ENCODE measurements around the gene CES5A. TPM values are rescaled to one million over a fixed set of nuclear protein-coding genes. Genes with fewer than 3 reads are reported as not detected.

The CES5A gene
- total and polyA plus RNA-seq, 2 of the 8 experiments (the other 6 are each of a cell fraction or from before 2014, with no cell fraction given): not detected

- TF ChIP-seq SIRT6 (IDR thresholded peaks at IDR 0.05; ENCODE audit: low read length): no peak
- no peak for TF ChIP-seq RNF2 (IDR thresholded peaks at IDR 0.05; ENCODE audit: borderline replicate concordance, low read depth, low read length, missing control alignments, poor library complexity, severe bottlenecking)
- no peak for TF ChIP-seq JUN (IDR thresholded peaks at IDR 0.05; ENCODE audit: low read depth, low read length)
- no peak for TF ChIP-seq CEBPB (IDR thresholded peaks at IDR 0.05; ENCODE audit: low read depth, low read length)
- no peak for TF ChIP-seq SP1 (IDR thresholded peaks at IDR 0.05; ENCODE audit: low read depth, low read length)
- TF ChIP-seq CHD1 (IDR thresholded peaks at IDR 0.05; ENCODE audit: low read depth, low read length): no peak
- no peak overlapping the region for H2BK15ac ChIP-seq (ENCODE audit: low read length)
- H3K23me2 ChIP-seq (ENCODE audit: low read depth, low read length): no peaks in the 10 kb centered on the region; the same call in 1 of the 2 replicates
- H2BK12ac ChIP-seq (ENCODE audit: low read depth, low read length): no peak overlapping the region
- H3K4me3 ChIP-seq (ENCODE audit: extremely low read depth in 1 of 4, insufficient read depth in 2 of 4, low read depth in 3 of 4, low read length in 4 of 4): no peak overlapping the region
- no peak overlapping the region for H3K9ac ChIP-seq (replicated peaks in 1 of 4; ENCODE audit: extremely low read depth in 1 of 4, low read depth in 3 of 4, low read length in 3 of 4)
- ChIA-PET CTCF (ENCODE audit: partially characterized antibody) (interaction anchor here (1.4 kb wide), 1 partner anchor 16 kb away, joined by 3 read pairs; no protein-coding TSS in a partner anchor), POLR2A (ENCODE audit: partially characterized antibody) (interaction anchor here (1.4 kb wide), 1 partner anchor 17 kb away, joined by 3 read pairs; no protein-coding TSS in a partner anchor)
- no peak overlapping the region for H2AFZ ChIP-seq (ENCODE audit: low read length)
- H3K18ac ChIP-seq (ENCODE audit: extremely low read depth, low read length): no peak overlapping the region
- H3K56ac ChIP-seq (replicated peaks; ENCODE audit: insufficient read length, low read depth, low read length): no peak overlapping the region
- H3K4me1 ChIP-seq (replicated peaks in 1 of 4; ENCODE audit: control insufficient read depth in 3 of 4, insufficient read depth in 4 of 4, low read length in 3 of 4): peaks cover 0 to 3% (median 0%) of the 10 kb centered on the region in 4 experiments; a peak in 1 of 7 replicates
- FAIRE-seq: no peak
- no peaks in the 10 kb centered on the region for H3K36me3 ChIP-seq (ENCODE audit: control insufficient read depth in 2 of 4, insufficient read depth in 4 of 4, low read length in 3 of 4)
- H2BK120ac ChIP-seq (replicated peaks; ENCODE audit: low read depth, low read length): no peak overlapping the region
- no peak overlapping the region for H4K91ac ChIP-seq (replicated peaks; ENCODE audit: insufficient read length, low read length)
- no peak overlapping the region for H2AK5ac ChIP-seq (ENCODE audit: low read depth, low read length)
- no peak overlapping the region for H2BK5ac ChIP-seq (ENCODE audit: low read depth, low read length)
- H4K20me1 ChIP-seq (replicated peaks in 1 of 2; ENCODE audit: control insufficient read depth in 1 of 2, insufficient read depth in 2 of 2, low read length in 2 of 2): no peaks in the 10 kb centered on the region
- no peaks in the 10 kb centered on the region for H3K79me1 ChIP-seq (ENCODE audit: low read depth, low read length)
- no peak overlapping the region for H4K5ac ChIP-seq (ENCODE audit: insufficient read length, low read depth, low read length)
- H4K8ac ChIP-seq (ENCODE audit: extremely low read depth, insufficient read depth, low read length): no peak overlapping the region
- WGBS, 2 experiments (ENCODE audit: extremely low coverage in 1 of 2, insufficient coverage in 1 of 2, insufficient read length in 1 of 2, insufficient replicate concordance in 2 of 2, low coverage in 1 of 2, low lambda C conversion rate in 2 of 2, missing lambda C conversion rate in 1 of 2): 88% methylated on average over 2 of the region's 2 CpGs; no CpG with 5 or more reads in 1 of the 2 experiments
- DNase-seq (ENCODE audit: low read depth in 1 of 2, low spot score in 2 of 2): no peak
- no peaks in the 10 kb centered on the region; a peak in 1 of 4 replicates for H3K9me3 ChIP-seq (ENCODE audit: insufficient read depth in 2 of 2, low read depth in 1 of 2, low read length in 1 of 2)
- no peak overlapping the region for H3K27ac ChIP-seq (ENCODE audit: low read depth, low read length)
- no peaks in the 10 kb centered on the region for H3K27me3 ChIP-seq (replicated peaks in 1 of 4; ENCODE audit: control insufficient read depth in 3 of 4, extremely low read depth in 1 of 4, insufficient read depth in 3 of 4, low read length in 3 of 4)
- no peak overlapping the region for H2BK20ac ChIP-seq (ENCODE audit: low read length)
- H3K4me2 ChIP-seq (ENCODE audit: insufficient read depth in 1 of 2, low read depth in 2 of 2, low read length in 2 of 2): no peak overlapping the region
- H3K79me2 ChIP-seq (ENCODE audit: control insufficient read depth in 1 of 2, insufficient read depth in 2 of 2, low read length in 2 of 2): no peaks in the 10 kb centered on the region
- H3K23ac ChIP-seq (ENCODE audit: insufficient read length): no peak overlapping the region
- no peak overlapping the region for H3K4ac ChIP-seq (replicated peaks; ENCODE audit: insufficient read length, low read depth, low read length)
- H3K14ac ChIP-seq (ENCODE audit: insufficient read length): no peak overlapping the region
Measured at GRCh38 chr16:55889518-55889917, 14.3 kb upstream of the CES5A start.

Data from H1 (cell line).